Activated naive CD4-positive, alpha-beta T cell treated with anti-CD3 and anti-CD28 coated beads, Interleukin-2, amount 10 ng/mL, durations not matched to agents 7 days and 5 days (primary cell): ENCODE measurements around the gene GNLY.
"Not testable (repeated sequence)": the region's sequence is repeated elsewhere in the genome, so short reads cannot be mapped to it uniquely, and the experiment has no call there.

Experiments used
- CTCF ChIA-PET: fragments of 350-600 bp; sonication (Branson Sonifier 250); formaldehyde crosslinking; loops from one replicate; lab custom pipeline; 2021; ENCODE audit warnings: antibody characterized with exemption; lab: Charles Lee
- DNase-seq: peaks from one replicate; pipeline ENCODE4 v3.0.0-alpha.2; 2020
- H3K27ac Mint-ChIP-seq: one replicate; pipeline ENCODE4 v1.8.0; 2021; ENCODE audit warnings: mild to moderate bottlenecking, moderate library complexity, mixed read lengths
- H3K27me3 Mint-ChIP-seq: one replicate; pipeline ENCODE4 v1.8.0; 2021; ENCODE audit warnings: mild to moderate bottlenecking, mixed read lengths
- H3K36me3 Mint-ChIP-seq: one replicate; pipeline ENCODE4 v1.8.0; 2021; ENCODE audit warnings: mixed read lengths
- H3K4me1 Mint-ChIP-seq: one replicate; pipeline ENCODE4 v1.8.0; 2021; ENCODE audit warnings: mixed read lengths
- H3K4me3 Mint-ChIP-seq: one replicate; pipeline ENCODE4 v1.8.0; 2021; ENCODE audit warnings: mild to moderate bottlenecking, moderate library complexity, mixed read lengths
- H3K9me3 Mint-ChIP-seq: one replicate; pipeline ENCODE4 v1.8.0; 2021; ENCODE audit warnings: mixed read lengths

The GNLY gene

GRCh38 chr2:85659324-85659981, 34.7 kb upstream of the GNLY start:
- H3K27me3 Mint-ChIP-seq = no peaks in the 10 kb centered on the region
- H3K4me1 Mint-ChIP-seq = no peaks in the 10 kb centered on the region
- CTCF ChIA-PET = interaction anchor here (1.1 to 3.4 kb wide), 5 partner anchors 10 to 69 kb away, joined by 3 to 21 read pairs (median 6); no protein-coding TSS in a partner anchor
- DNase-seq = no peak
- H3K36me3 Mint-ChIP-seq = peaks cover 6% of the 10 kb centered on the region
- H3K27ac Mint-ChIP-seq = no peak overlapping the region
- no peak overlapping the region for H3K4me3 Mint-ChIP-seq
- H3K9me3 Mint-ChIP-seq = no peaks in the 10 kb centered on the region

GRCh38 chr2:85660301-85660700, 33.9 kb upstream of the GNLY start:
- H3K27ac Mint-ChIP-seq, H3K27me3 Mint-ChIP-seq, H3K4me1 Mint-ChIP-seq, DNase-seq, H3K4me3 Mint-ChIP-seq, H3K36me3 Mint-ChIP-seq, H3K9me3 Mint-ChIP-seq: not testable (repeated sequence)
- CTCF ChIA-PET = interaction anchor here (1.6 to 2.4 kb wide), 2 partner anchors 11 to 69 kb away, joined by 4 to 7 read pairs; no protein-coding TSS in a partner anchor

GRCh38 chr2:85660725-85661124, 33.4 kb upstream of the GNLY start:
- Mint-ChIP-seq H3K4me1 (no peaks in the 10 kb centered on the region), H3K27ac (no peak overlapping the region), H3K9me3 (no peaks in the 10 kb centered on the region), H3K36me3 (peaks cover 6% of the 10 kb centered on the region), H3K4me3 (no peak overlapping the region), H3K27me3 (no peaks in the 10 kb centered on the region)
- CTCF ChIA-PET = interaction anchor here (0.8 to 1.6 kb wide), 2 partner anchors 11 to 24 kb away, joined by 3 to 4 read pairs; no protein-coding TSS in a partner anchor
- no peak for DNase-seq

GRCh38 chr2:85661139-85661858, 32.9 kb upstream of the GNLY start:
- H3K36me3 Mint-ChIP-seq = peaks cover 2% of the 10 kb centered on the region
- H3K27ac Mint-ChIP-seq = no peak overlapping the region
- CTCF ChIA-PET = interaction anchor here (0.8 to 1.6 kb wide), 2 partner anchors 12 to 25 kb away, joined by 3 to 4 read pairs; no protein-coding TSS in a partner anchor
- no peak for DNase-seq
- H3K4me3 Mint-ChIP-seq = no peak overlapping the region
- no peaks in the 10 kb centered on the region for H3K27me3 Mint-ChIP-seq
- H3K9me3 Mint-ChIP-seq = no peaks in the 10 kb centered on the region
- no peaks in the 10 kb centered on the region for H3K4me1 Mint-ChIP-seq

GRCh38 chr2:85662899-85663593, 31.1 kb upstream of the GNLY start:
- no peak overlapping the region for H3K4me3 Mint-ChIP-seq
- DNase-seq = no peak
- CTCF ChIA-PET = interaction anchor here (1.4 kb wide), 1 partner anchor 22 kb away, joined by 3 read pairs; no protein-coding TSS in a partner anchor
- H3K4me1 Mint-ChIP-seq = no peaks in the 10 kb centered on the region
- peaks cover 2% of the 10 kb centered on the region for H3K36me3 Mint-ChIP-seq
- H3K27ac Mint-ChIP-seq = no peak overlapping the region
- no peaks in the 10 kb centered on the region for H3K27me3 Mint-ChIP-seq
- H3K9me3 Mint-ChIP-seq = no peaks in the 10 kb centered on the region

- peaks cover 2% of the 10 kb centered on the region for H3K36me3 Mint-ChIP-seq
- H3K4me3 Mint-ChIP-seq = no peak overlapping the region
- CTCF ChIA-PET = interaction anchor here (0.7 to 1.4 kb wide), 4 partner anchors 16 to 85 kb away, joined by 3 read pairs; no protein-coding TSS in a partner anchor
- H3K27ac Mint-ChIP-seq = no peak overlapping the region
- H3K4me1 Mint-ChIP-seq = no peaks in the 10 kb centered on the region
- no peak for DNase-seq
- peaks cover 5% of the 10 kb centered on the region for H3K27me3 Mint-ChIP-seq
- H3K9me3 Mint-ChIP-seq = no peaks in the 10 kb centered on the region
Measured at GRCh38 chr2:85663594-85664565, 30.3 kb upstream of the GNLY start.

GRCh38 chr2:85665264-85665937, 28.8 kb upstream of the GNLY start:
- Mint-ChIP-seq H3K4me3 (no peak overlapping the region), H3K27ac (no peak overlapping the region), H3K27me3 (peaks cover 6% of the 10 kb centered on the region), H3K4me1 (no peaks in the 10 kb centered on the region), H3K36me3 (no peaks in the 10 kb centered on the region), H3K9me3 (no peaks in the 10 kb centered on the region)
- no peak for DNase-seq
- CTCF ChIA-PET = no interaction called here

- H3K36me3 Mint-ChIP-seq = no peaks in the 10 kb centered on the region
- H3K27ac Mint-ChIP-seq = no peak overlapping the region
- no peaks in the 10 kb centered on the region for H3K4me1 Mint-ChIP-seq
- CTCF ChIA-PET = interaction anchor here (0.7 to 1.2 kb wide), 4 partner anchors 9 to 148 kb away, joined by 3 to 4 read pairs (median 3); no protein-coding TSS in a partner anchor
- H3K4me3 Mint-ChIP-seq = no peak overlapping the region
- no peaks in the 10 kb centered on the region for H3K9me3 Mint-ChIP-seq
- DNase-seq = no peak
- peaks cover 12% of the 10 kb centered on the region for H3K27me3 Mint-ChIP-seq
Measured at GRCh38 chr2:85666016-85666415, 28.1 kb upstream of the GNLY start.

GRCh38 chr2:85666435-85667316, 27.5 kb upstream of the GNLY start:
- H3K9me3 Mint-ChIP-seq = no peaks in the 10 kb centered on the region
- no peak overlapping the region for H3K27ac Mint-ChIP-seq
- peaks cover 13% of the 10 kb centered on the region for H3K27me3 Mint-ChIP-seq
- no peaks in the 10 kb centered on the region for H3K4me1 Mint-ChIP-seq
- CTCF ChIA-PET = interaction anchor here (0.7 to 1.2 kb wide), 5 partner anchors 8 to 147 kb away, joined by 3 to 4 read pairs (median 3); no protein-coding TSS in a partner anchor
- no peaks in the 10 kb centered on the region for H3K36me3 Mint-ChIP-seq
- no peak overlapping the region for H3K4me3 Mint-ChIP-seq
- no peak for DNase-seq

- Mint-ChIP-seq H3K4me1 (no peaks in the 10 kb centered on the region), H3K4me3 (no peak overlapping the region), H3K9me3 (no peaks in the 10 kb centered on the region), H3K27ac (no peak overlapping the region), H3K36me3 (no peaks in the 10 kb centered on the region), H3K27me3 (peaks cover 13% of the 10 kb centered on the region)
- CTCF ChIA-PET = interaction anchor here (0.9 to 1.1 kb wide), 2 partner anchors 30 to 41 kb away, joined by 3 read pairs; no protein-coding TSS in a partner anchor
- no peak for DNase-seq
Measured at GRCh38 chr2:85667561-85668008, 26.6 kb upstream of the GNLY start.

- Mint-ChIP-seq H3K9me3 (no peaks in the 10 kb centered on the region), H3K36me3 (no peaks in the 10 kb centered on the region), H3K27me3 (peaks cover 14% of the 10 kb centered on the region), H3K4me3 (no peak within 1 kb of the TSS), H3K4me1 (no peaks in the 10 kb centered on the region), H3K27ac (no peak within 1 kb of the TSS)
- CTCF ChIA-PET = interaction anchor here (1.1 kb wide), 1 partner anchor 31 kb away, joined by 3 read pairs; no protein-coding TSS in a partner anchor
- DNase-seq = no peak
Measured at GRCh38 chr2:85668009-85668856, 25.9 kb upstream of the GNLY start, which contains the start of gene SFTPB. Gene SFTPB, minus strand, starts transcription at chr2:85668199. Its CDS starts 16 bp downstream, at chr2:85668183.
